NB4 (cell line): Measurements from ENCODE around the gene MEGF6.

Experiments
- MYC ChIP-seq: IDR thresholded peaks from 2 replicates; pipeline ENCODE4 v1.6.1; 2011; ENCODE audit warnings: low read depth, low read length
- POLR2A ChIP-seq: IDR thresholded peaks from 2 replicates; pipeline ENCODE4 v1.6.1; 2011; ENCODE audit warnings: mild to moderate bottlenecking; ENCODE audit not compliant: insufficient read length; ENCODE audit errors: extremely low read depth
- TF ChIP-seq, protein P1 (sequence below): IDR thresholded peaks from one replicate; pipeline ENCODE4 v1.5.1; 2012; ENCODE audit warnings: low read depth, low read length
- TF ChIP-seq, protein P2 (sequence below): IDR thresholded peaks from 2 replicates; pipeline ENCODE4 v1.6.1; 2011; ENCODE audit warnings: low read depth, low read length

DNA sequence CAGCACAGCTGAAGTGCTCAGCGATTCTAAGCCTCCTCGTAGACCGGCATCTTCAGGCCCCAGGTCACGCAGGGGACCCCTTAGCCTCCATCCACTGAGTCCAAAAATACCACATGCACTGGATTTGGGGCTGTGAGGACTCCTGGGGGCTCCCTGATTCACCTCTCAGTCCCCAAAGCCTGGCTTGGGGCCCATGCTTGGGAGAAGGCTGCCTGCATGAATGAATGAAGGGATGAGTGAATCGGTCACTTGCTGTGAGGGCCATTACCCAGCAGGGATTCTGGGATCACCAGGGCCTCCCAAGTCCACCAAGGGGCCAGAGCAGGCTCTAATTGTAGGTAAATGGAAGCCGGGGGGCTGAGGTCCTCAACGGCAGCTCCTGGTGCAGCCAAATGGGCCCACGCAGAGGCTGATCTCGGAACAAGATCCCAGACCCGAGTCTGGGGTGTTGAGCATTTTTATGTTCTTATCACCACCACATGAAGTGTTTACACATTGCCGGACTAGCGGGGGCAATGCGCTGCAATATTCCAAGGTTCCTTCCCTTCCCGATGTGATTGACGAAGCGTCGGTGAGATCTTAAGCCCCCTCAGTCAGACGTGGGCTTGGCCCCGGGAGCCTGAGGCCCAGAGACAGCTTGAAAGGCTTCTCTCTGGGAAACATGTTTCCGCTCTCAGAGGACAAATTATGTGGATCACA is 170.4 kb downstream of the MEGF6 start:
- TF ChIP-seq POLR2A (no peak), MYC (no peak)
- TF ChIP-seq, protein P1, sequence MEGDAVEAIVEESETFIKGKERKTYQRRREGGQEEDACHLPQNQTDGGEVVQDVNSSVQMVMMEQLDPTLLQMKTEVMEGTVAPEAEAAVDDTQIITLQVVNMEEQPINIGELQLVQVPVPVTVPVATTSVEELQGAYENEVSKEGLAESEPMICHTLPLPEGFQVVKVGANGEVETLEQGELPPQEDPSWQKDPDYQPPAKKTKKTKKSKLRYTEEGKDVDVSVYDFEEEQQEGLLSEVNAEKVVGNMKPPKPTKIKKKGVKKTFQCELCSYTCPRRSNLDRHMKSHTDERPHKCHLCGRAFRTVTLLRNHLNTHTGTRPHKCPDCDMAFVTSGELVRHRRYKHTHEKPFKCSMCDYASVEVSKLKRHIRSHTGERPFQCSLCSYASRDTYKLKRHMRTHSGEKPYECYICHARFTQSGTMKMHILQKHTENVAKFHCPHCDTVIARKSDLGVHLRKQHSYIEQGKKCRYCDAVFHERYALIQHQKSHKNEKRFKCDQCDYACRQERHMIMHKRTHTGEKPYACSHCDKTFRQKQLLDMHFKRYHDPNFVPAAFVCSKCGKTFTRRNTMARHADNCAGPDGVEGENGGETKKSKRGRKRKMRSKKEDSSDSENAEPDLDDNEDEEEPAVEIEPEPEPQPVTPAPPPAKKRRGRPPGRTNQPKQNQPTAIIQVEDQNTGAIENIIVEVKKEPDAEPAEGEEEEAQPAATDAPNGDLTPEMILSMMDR = no peak
- TF ChIP-seq, protein P2, sequence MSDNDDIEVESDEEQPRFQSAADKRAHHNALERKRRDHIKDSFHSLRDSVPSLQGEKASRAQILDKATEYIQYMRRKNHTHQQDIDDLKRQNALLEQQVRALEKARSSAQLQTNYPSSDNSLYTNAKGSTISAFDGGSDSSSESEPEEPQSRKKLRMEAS = no peak
